CD14-positive monocyte (primary cell): ENCODE results near the gene SEC16B. TPM values are rescaled to one million over a fixed set of nuclear protein-coding genes. Genes with fewer than 3 reads are reported as not detected.

Source experiments
- DNase-seq, 3 donors: peaks; one replicate each; pipeline ENCODE4 v3.0.0-alpha.2; 2011 to 2022
- H2AFZ ChIP-seq: 2 replicates; pipeline ENCODE4 v1.6.0; 2012; ENCODE audit warnings: mild to moderate bottlenecking, low read depth, low read length, inconsistent platforms; ENCODE audit not compliant: insufficient read depth, poor library complexity, severe bottlenecking
- H3K27ac ChIP-seq, 2 donors: 1 replicate in 1 of 2; 2 replicates in 1 of 2; pipeline ENCODE4 v1.5.1; 2012 to 2013; ENCODE audit warnings: low read length in 2 of 2, control low read depth in 1 of 2, inconsistent platforms in 1 of 2, low read depth in 1 of 2, mild to moderate bottlenecking in 1 of 2
- H3K27me3 ChIP-seq, 2 donors: one replicate each; pipeline versions ENCODE4 v1.6.0 to v1.6.1; 2011 to 2013; ENCODE audit warnings: low read length in 2 of 2; ENCODE audit not compliant: control insufficient read depth in 2 of 2, insufficient read depth in 2 of 2
- H3K36me3 ChIP-seq, 2 donors: replicated peaks in 1 of 2; 1 replicate in 1 of 2; 2 replicates in 1 of 2; pipeline versions ENCODE4 v1.5.1 to v1.6.1; 2012 to 2013; ENCODE audit warnings: low read length in 2 of 2, control low read depth in 1 of 2, inconsistent platforms in 1 of 2, mild to moderate bottlenecking in 1 of 2; ENCODE audit not compliant: insufficient read depth in 2 of 2, control insufficient read depth in 1 of 2
- H3K4me1 ChIP-seq, 2 donors: 1 replicate in 1 of 2; 2 replicates in 1 of 2; pipeline versions ENCODE4 v1.5.1 to v1.6.1; 2012 to 2013; ENCODE audit warnings: low read length in 2 of 2, control low read depth in 1 of 2, inconsistent platforms in 1 of 2, mild to moderate bottlenecking in 1 of 2, moderate library complexity in 1 of 2; ENCODE audit not compliant: insufficient read depth in 2 of 2, control insufficient read depth in 1 of 2
- H3K4me2 ChIP-seq: replicated peaks from 2 replicates; pipeline ENCODE3; 2012; ENCODE audit warnings: low read length, moderate library complexity, mild to moderate bottlenecking; ENCODE audit not compliant: poor library complexity, severe bottlenecking; ENCODE audit errors: extremely low read depth
- H3K4me3 ChIP-seq, 3 experiments: fragments of 200-600 bp in 1 of 3; sonication (generic) in 1 of 3; replicated peaks in 1 of 3; 1 replicate in 2 of 3; 2 replicates in 1 of 3; pipeline ENCODE4 v1.5.1; 2011 to 2013; ENCODE audit warnings: low read length in 3 of 3, mild to moderate bottlenecking in 3 of 3, control low read depth in 2 of 3, low read depth in 2 of 3, inconsistent platforms in 1 of 3, moderate library complexity in 1 of 3
- H3K79me2 ChIP-seq: 2 replicates; pipeline ENCODE4 v1.6.0; 2012; ENCODE audit warnings: mild to moderate bottlenecking, control low read depth, inconsistent platforms, low read length, moderate library complexity; ENCODE audit not compliant: insufficient read depth
- H3K9ac ChIP-seq: 2 replicates; pipeline ENCODE4 v1.6.0; 2017; ENCODE audit warnings: low read length, mild to moderate bottlenecking; ENCODE audit not compliant: insufficient read depth, poor library complexity, severe bottlenecking
- H3K9me3 ChIP-seq, 2 donors: replicated peaks in 1 of 2; 1 replicate in 1 of 2; 2 replicates in 1 of 2; pipeline versions ENCODE4 v1.5.1 to v1.6.1; 2012 to 2013; ENCODE audit warnings: low read length in 2 of 2, control low read depth in 1 of 2; ENCODE audit not compliant: control insufficient read depth in 1 of 2, insufficient read depth in 1 of 2
- H4K20me1 ChIP-seq: 2 replicates; pipeline ENCODE4 v1.6.0; 2012; ENCODE audit warnings: mild to moderate bottlenecking, low read length, control low read depth, moderate library complexity; ENCODE audit not compliant: insufficient read depth
- H3K27ac Mint-ChIP-seq, 7 donors: one replicate each; pipeline ENCODE4 v1.8.0; 2020; ENCODE audit warnings: mild to moderate bottlenecking in 7 of 7, mixed read lengths in 7 of 7, moderate library complexity in 6 of 7, inconsistent platforms in 2 of 7
- H3K27me3 Mint-ChIP-seq, 3 donors: one replicate each; pipeline ENCODE4 v1.8.0; 2021 to 2022; ENCODE audit warnings: low read depth in 3 of 3, mild to moderate bottlenecking in 3 of 3, mixed read lengths in 3 of 3, moderate library complexity in 3 of 3, inconsistent platforms in 1 of 3
- H3K36me3 Mint-ChIP-seq, 2 donors: one replicate each; pipeline ENCODE4 v1.8.0; 2020; ENCODE audit warnings: mixed read lengths in 2 of 2, inconsistent platforms in 1 of 2, mild to moderate bottlenecking in 1 of 2
- H3K4me1 Mint-ChIP-seq: one replicate; pipeline ENCODE4 v1.8.0; 2020; ENCODE audit warnings: mild to moderate bottlenecking, mixed read lengths
- H3K4me3 Mint-ChIP-seq, 2 donors: one replicate each; pipeline ENCODE4 v1.8.0; 2020; ENCODE audit warnings: mild to moderate bottlenecking in 2 of 2, mixed read lengths in 2 of 2, moderate library complexity in 1 of 2
- H3K9me3 Mint-ChIP-seq, 7 donors: one replicate each; pipeline ENCODE4 v1.8.0; 2020 to 2022; ENCODE audit warnings: mixed read lengths in 7 of 7, mild to moderate bottlenecking in 6 of 7, moderate library complexity in 6 of 7, inconsistent platforms in 2 of 7
- CTCF ChIP-seq: fragments of 200-600 bp; IDR thresholded peaks from one replicate; pipeline ENCODE4 v1.8.0; 2022; ENCODE audit warnings: antibody characterized with exemption, mild to moderate bottlenecking
- WGBS: methylation state at CpG from one replicate; pipeline ENCODE4 v1.1.5; 2013; ENCODE audit warnings: missing lambda C conversion rate; ENCODE audit not compliant: insufficient coverage; 5-methylcytosine and 5-hydroxymethylcytosine counted together
- intact Hi-C, 2 donors: fragments of 100-400 bp; cut with micrococcal nuclease; formaldehyde crosslinking; loops; one replicate each; pipeline versions ENCODE4 v1.15.0 to v1.15.1; 2023
- polyA minus RNA-seq: library from RNA; depleted of rRNA, polyadenylated mRNA; stranded (reverse); fragments of >200 nt; gene quantifications from 2 replicates; pipeline ENCODE4 v1.2.3, GENCODE V29; 2012
- polyA plus RNA-seq, 3 donors: library from polyadenylated mRNA; depleted of rRNA in 1 of 3; unstranded in 2 of 3; stranded (reverse) in 1 of 3; fragments of 300-500 nt in 2 of 3; fragments of >200 nt in 1 of 3; fragmentation: Illumina TruSeq in 2 of 3; gene quantifications; 1 replicate in 2 of 3; 2 replicates in 1 of 3; pipeline ENCODE4 v1.2.3, GENCODE V29; 2012 to 2021
- total RNA-seq, 12 experiments: library from RNA in 1 of 12; stranded (reverse) in 1 of 12; fragments of 120-200 nt in 1 of 12; gene quantifications; one replicate each; pipeline ENCODE4 v1.2.4 and lab custom pipeline; 2013 to 2026; ENCODE audit warnings: mixed read lengths in 6 of 12, inconsistent platforms in 1 of 12

Gene SEC16B, protein sequence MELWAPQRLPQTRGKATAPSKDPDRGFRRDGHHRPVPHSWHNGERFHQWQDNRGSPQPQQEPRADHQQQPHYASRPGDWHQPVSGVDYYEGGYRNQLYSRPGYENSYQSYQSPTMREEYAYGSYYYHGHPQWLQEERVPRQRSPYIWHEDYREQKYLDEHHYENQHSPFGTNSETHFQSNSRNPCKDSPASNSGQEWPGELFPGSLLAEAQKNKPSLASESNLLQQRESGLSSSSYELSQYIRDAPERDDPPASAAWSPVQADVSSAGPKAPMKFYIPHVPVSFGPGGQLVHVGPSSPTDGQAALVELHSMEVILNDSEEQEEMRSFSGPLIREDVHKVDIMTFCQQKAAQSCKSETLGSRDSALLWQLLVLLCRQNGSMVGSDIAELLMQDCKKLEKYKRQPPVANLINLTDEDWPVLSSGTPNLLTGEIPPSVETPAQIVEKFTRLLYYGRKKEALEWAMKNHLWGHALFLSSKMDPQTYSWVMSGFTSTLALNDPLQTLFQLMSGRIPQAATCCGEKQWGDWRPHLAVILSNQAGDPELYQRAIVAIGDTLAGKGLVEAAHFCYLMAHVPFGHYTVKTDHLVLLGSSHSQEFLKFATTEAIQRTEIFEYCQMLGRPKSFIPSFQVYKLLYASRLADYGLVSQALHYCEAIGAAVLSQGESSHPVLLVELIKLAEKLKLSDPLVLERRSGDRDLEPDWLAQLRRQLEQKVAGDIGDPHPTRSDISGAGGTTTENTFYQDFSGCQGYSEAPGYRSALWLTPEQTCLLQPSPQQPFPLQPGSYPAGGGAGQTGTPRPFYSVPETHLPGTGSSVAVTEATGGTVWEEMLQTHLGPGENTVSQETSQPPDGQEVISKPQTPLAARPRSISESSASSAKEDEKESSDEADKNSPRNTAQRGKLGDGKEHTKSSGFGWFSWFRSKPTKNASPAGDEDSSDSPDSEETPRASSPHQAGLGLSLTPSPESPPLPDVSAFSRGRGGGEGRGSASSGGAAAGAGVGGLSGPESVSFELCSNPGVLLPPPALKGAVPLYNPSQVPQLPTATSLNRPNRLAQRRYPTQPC
- total RNA-seq (2013): 0.31 TPM
- 1 to 10 TPM in 1 of 3 donors, under 1 TPM in 1, not detected in 1; 0.10 to 2.0 TPM for polyA plus RNA-seq
- polyA minus RNA-seq: 0.14 and 0.16 TPM in 2 replicates
- 0 to 0.75 (median 0.05) reads per million in 11 experiments for total RNA-seq (lab: John Stamatoyannopoulos, UW)

- peaks cover 0 to 1% (median 0%) of the 10 kb centered on the region in 3 donors for H3K27me3 Mint-ChIP-seq
- peak within 1 kb of the TSS in 1 of 7 donors; percentile 33 for H3K27ac Mint-ChIP-seq
These were observed at the start of gene SEC16B for GRCh38 chr1:177969825-177970371. TSS of gene SEC16B (minus strand) at chr1:177970058. CDS start at chr1:177967981, 2,077 bp downstream.

More at GRCh38 chr1:177969825-177970371, at the start of gene SEC16B:
- no peak within 1 kb of the TSS for H3K4me3 Mint-ChIP-seq
- Histone ChIP-seq H3K27me3 (no peaks in the 10 kb centered on the region), H3K9ac (no peak within 1 kb of the TSS), H2AFZ (no peak within 1 kb of the TSS), H3K9me3 (no peaks in the 10 kb centered on the region), H3K4me3 (no peak within 1 kb of the TSS), H3K27ac (no peak within 1 kb of the TSS), H3K36me3 (no peaks in the 10 kb centered on the region), H3K4me2 (no peak within 1 kb of the TSS), H3K79me2 (no peaks in the 10 kb centered on the region), H3K4me1 (no peaks in the 10 kb centered on the region), H4K20me1 (no peaks in the 10 kb centered on the region)
- H3K4me1 Mint-ChIP-seq: no peaks in the 10 kb centered on the region
- DNase-seq: no peak
- TF ChIP-seq CTCF: no peak
- peaks cover 0 to 3% (median 0%) of the 10 kb centered on the region in 7 donors for H3K9me3 Mint-ChIP-seq
- H3K36me3 Mint-ChIP-seq: peaks cover 0 to 2% of the 10 kb centered on the region in 2 donors
- intact Hi-C loops: no loop called here
- 84% methylated on average over 8 of the region's 12 CpGs for WGBS
